CD4-positive, alpha-beta T cell (primary cell): ENCODE results near the gene DHPS. TPM values are rescaled to one million over a fixed set of nuclear protein-coding genes. Genes with fewer than 3 reads are reported as not detected.
A peak's percentile ranks its signal among the peaks of the same experiment; 100 is the strongest.

ENCODE experiments used
- ATAC-seq: fragments of 200-7000 bp; cut with Tn5 transposase; one replicate; pipeline ENCODE4 v1.10.0; 2022; ENCODE audit warnings: mild to moderate bottlenecking; ENCODE audit not compliant: poor library complexity
- CTCF ChIA-PET: fragments of 350-600 bp; sonication (Branson Sonifier 250); formaldehyde crosslinking; loops from one replicate; lab custom pipeline; 2021; ENCODE audit warnings: antibody characterized with exemption, inconsistent platforms; lab: Charles Lee
- POLR2A ChIA-PET: fragments of 350-600 bp; sonication (Branson Sonifier 250); formaldehyde crosslinking; loops from one replicate; lab custom pipeline; 2021; ENCODE audit warnings: antibody characterized with exemption, inconsistent platforms; lab: Charles Lee
- DNase-seq, 14 experiments: peaks; one replicate each; pipeline ENCODE4 v3.0.0-alpha.2; 2013 to 2020; ENCODE audit warnings: mixed read lengths in 2 of 14
- H3K27ac ChIP-seq, 2 donors: one replicate each; pipeline versions ENCODE4 v1.5.1 to v1.7.0; 2013; ENCODE audit warnings: low read length in 2 of 2, low read depth in 1 of 2, mild to moderate bottlenecking in 1 of 2
- H3K27me3 ChIP-seq, 2 experiments: 1 replicate in 1 of 2; 2 replicates in 1 of 2; pipeline versions ENCODE4 v1.6.1 to v1.7.0; 2013; ENCODE audit warnings: low read length in 2 of 2, control low read depth in 1 of 2, mild to moderate bottlenecking in 1 of 2, moderate library complexity in 1 of 2; ENCODE audit not compliant: insufficient read depth in 2 of 2, control insufficient read depth in 1 of 2
- H3K36me3 ChIP-seq: one replicate; pipeline ENCODE4 v1.6.1; 2013; ENCODE audit warnings: low read length, control low read depth; ENCODE audit not compliant: insufficient read depth
- H3K4me1 ChIP-seq: one replicate; pipeline ENCODE4 v1.6.1; 2013; ENCODE audit warnings: low read length, control low read depth; ENCODE audit not compliant: insufficient read depth
- H3K4me3 ChIP-seq: one replicate; pipeline ENCODE4 v1.5.1; 2013; ENCODE audit warnings: mild to moderate bottlenecking, low read length, moderate library complexity
- H3K9me3 ChIP-seq, 2 experiments: 1 replicate in 1 of 2; 2 replicates in 1 of 2; pipeline versions ENCODE4 v1.6.1 to v1.7.0; 2013; ENCODE audit warnings: low read length in 2 of 2, mild to moderate bottlenecking in 2 of 2, control low read depth in 1 of 2, moderate library complexity in 1 of 2; ENCODE audit not compliant: control insufficient read depth in 1 of 2, insufficient read depth in 1 of 2
- H3K27ac Mint-ChIP-seq: one replicate; pipeline ENCODE4 v1.8.0; 2020; ENCODE audit warnings: mixed read lengths
- H3K27me3 Mint-ChIP-seq: one replicate; pipeline ENCODE4 v1.8.0; 2021; ENCODE audit warnings: mixed read lengths
- H3K36me3 Mint-ChIP-seq: one replicate; pipeline ENCODE4 v1.8.0; 2021; ENCODE audit warnings: low read depth, mixed read lengths
- H3K4me1 Mint-ChIP-seq: one replicate; pipeline ENCODE4 v1.8.0; 2021; ENCODE audit warnings: low read depth, mixed read lengths
- H3K4me3 Mint-ChIP-seq: one replicate; pipeline ENCODE4 v1.8.0; 2020; ENCODE audit warnings: mild to moderate bottlenecking, mixed read lengths
- H3K9me3 Mint-ChIP-seq: one replicate; pipeline ENCODE4 v1.8.0; 2020; ENCODE audit warnings: mixed read lengths
- intact Hi-C, 2 experiments: fragments of 100-400 bp; cut with DNase I in 1 of 2; cut with micrococcal nuclease in 1 of 2; formaldehyde crosslinking; loops; one replicate each; pipeline versions ENCODE4 v1.15.1 to v1.9.0; 2023 to 2025; cut with DNase I, micrococcal nuclease
- total RNA-seq, 174 experiments: library from RNA in 2 of 174; stranded (reverse) in 2 of 174; gene quantifications; one replicate each; pipeline ENCODE4 v1.2.3 and lab custom pipeline; 2021 to 2026
- TF ChIP-seq, protein P1 (sequence below): fragments of 200-600 bp; IDR thresholded peaks from one replicate; pipeline ENCODE4 v1.8.0; 2022; ENCODE audit warnings: antibody characterized with exemption, mild to moderate bottlenecking

Gene DHPS
- total RNA-seq, 2 experiments from 2014 or later: 112 to 113 TPM

DNA sequence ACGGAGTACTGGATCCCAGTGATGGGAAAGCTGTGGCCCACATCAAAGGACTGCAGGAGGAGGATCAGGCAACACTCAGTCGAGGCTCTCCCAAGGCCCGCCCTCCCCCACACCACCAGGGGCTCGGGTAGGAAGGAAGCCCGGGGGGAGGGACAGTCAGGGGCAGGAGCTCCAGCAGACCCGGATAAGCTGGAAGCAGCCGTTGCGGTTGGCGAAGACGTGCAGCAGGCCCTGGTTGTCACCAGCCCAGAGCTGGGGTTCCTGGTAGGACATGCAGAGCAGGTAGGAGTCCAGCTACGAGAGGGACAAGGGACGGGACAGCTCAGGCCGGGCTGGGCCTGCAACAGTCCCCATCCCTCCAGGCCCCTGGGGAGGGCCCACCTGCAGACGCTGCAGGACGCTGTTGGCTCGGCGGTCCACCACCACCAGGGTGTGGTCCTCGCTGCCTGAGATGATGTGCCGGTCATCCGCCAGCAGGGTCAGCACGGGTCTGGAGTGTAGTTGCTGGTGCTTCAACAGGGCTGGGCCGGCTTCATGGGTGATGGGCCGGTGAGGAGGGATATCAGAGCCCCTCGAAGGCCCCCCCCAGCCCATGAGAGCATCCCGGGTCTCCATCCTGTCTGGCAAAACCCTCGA lies 8.0 kb upstream of the DHPS start:
- Histone ChIP-seq H3K4me1 (no peaks in the 10 kb centered on the region), H3K9me3 (no peaks in the 10 kb centered on the region), H3K27me3 (no peaks in the 10 kb centered on the region), H3K27ac (no peak overlapping the region), H3K4me3 (no peak overlapping the region), H3K36me3 (peaks cover 2% of the 10 kb centered on the region)
- ChIA-PET CTCF (no interaction called here), POLR2A (no interaction called here)
- H3K36me3 Mint-ChIP-seq: no peaks in the 10 kb centered on the region
- no peaks in the 10 kb centered on the region for H3K27me3 Mint-ChIP-seq
- TF ChIP-seq, protein P1, sequence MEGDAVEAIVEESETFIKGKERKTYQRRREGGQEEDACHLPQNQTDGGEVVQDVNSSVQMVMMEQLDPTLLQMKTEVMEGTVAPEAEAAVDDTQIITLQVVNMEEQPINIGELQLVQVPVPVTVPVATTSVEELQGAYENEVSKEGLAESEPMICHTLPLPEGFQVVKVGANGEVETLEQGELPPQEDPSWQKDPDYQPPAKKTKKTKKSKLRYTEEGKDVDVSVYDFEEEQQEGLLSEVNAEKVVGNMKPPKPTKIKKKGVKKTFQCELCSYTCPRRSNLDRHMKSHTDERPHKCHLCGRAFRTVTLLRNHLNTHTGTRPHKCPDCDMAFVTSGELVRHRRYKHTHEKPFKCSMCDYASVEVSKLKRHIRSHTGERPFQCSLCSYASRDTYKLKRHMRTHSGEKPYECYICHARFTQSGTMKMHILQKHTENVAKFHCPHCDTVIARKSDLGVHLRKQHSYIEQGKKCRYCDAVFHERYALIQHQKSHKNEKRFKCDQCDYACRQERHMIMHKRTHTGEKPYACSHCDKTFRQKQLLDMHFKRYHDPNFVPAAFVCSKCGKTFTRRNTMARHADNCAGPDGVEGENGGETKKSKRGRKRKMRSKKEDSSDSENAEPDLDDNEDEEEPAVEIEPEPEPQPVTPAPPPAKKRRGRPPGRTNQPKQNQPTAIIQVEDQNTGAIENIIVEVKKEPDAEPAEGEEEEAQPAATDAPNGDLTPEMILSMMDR: no peak
- DNase-seq (peak in 1 of 14 experiments; percentile 21), ATAC-seq (no peak)
- no peaks in the 10 kb centered on the region for H3K4me1 Mint-ChIP-seq
- intact Hi-C loops: loop anchor here in 1 of 2 experiments (10.0 kb wide), 1 partner anchor 1185 kb away; the partner anchor contains the start of gene ZNF653
- no peak overlapping the region for H3K4me3 Mint-ChIP-seq
- no peaks in the 10 kb centered on the region for H3K9me3 Mint-ChIP-seq
- H3K27ac Mint-ChIP-seq: no peak overlapping the region

DNA sequence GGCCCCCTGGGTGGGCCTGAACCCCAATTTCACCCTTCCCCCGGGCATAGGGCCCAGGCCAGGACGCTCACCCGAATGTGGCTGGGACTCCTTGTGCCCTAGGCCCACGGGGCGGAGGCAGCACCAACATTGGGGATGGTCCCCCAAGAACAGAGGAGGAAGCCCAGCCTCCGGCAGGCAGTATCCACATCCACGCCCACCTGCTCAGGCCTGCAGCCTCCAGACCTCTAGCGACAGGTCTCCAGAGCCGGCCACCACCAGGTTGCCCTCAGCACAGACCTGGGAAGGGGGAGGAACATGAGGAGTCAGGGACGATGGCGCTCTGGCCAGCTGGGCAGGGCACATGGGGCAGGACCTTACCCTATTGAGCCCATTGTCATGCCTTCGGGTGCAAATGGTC lies 7.3 kb upstream of the DHPS start:
- Histone ChIP-seq H3K4me1 (no peaks in the 10 kb centered on the region), H3K27me3 (no peaks in the 10 kb centered on the region), H3K4me3 (no peak overlapping the region), H3K9me3 (no peaks in the 10 kb centered on the region), H3K27ac (no peak overlapping the region), H3K36me3 (peaks cover 2% of the 10 kb centered on the region)
- TF ChIP-seq, protein P1: no peak
- H3K4me3 Mint-ChIP-seq: no peak overlapping the region
- DNase-seq (no peak), ATAC-seq (no peak)
- H3K4me1 Mint-ChIP-seq: no peaks in the 10 kb centered on the region
- intact Hi-C loops: no loop called here
- ChIA-PET CTCF (no interaction called here), POLR2A (no interaction called here)
- H3K27ac Mint-ChIP-seq: no peak overlapping the region
- H3K27me3 Mint-ChIP-seq: no peaks in the 10 kb centered on the region
- no peaks in the 10 kb centered on the region for H3K36me3 Mint-ChIP-seq
- H3K9me3 Mint-ChIP-seq: no peaks in the 10 kb centered on the region

DNA sequence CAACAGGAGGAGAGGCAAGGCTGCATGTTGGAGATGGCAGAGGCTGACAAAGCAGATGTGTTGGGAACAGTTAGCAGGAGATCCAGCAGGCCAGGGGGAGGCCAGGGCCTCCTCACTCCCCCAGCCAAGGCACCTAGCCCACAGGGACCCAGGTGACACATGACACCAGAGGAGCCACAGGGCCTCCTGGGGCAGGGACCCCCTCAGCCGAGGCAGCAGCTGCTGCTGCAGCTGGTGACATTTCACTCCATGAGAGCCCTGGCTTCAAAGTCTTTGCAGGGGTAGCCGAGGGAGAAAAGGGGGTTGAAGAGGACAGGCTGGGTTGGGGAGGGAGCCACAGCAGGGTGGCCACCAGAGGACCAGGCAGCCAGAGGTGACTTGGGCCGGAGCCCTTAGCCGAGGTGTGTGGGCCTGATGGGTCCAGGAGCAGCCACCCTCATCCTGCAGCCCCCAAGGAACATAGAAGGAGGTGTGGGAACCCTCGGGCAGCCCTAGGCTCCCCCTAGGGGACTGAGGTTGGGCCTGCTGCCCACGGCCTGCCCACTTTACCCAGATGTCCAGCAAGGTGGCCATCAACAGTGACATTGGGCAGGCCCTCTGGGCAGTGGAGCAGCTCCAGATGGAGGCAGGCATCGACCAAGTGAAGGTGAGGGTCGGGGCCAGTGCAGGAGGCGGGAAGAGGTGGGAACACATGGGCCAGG lies 6.0 kb upstream of the DHPS start, which contains the start of gene GNG14:
Gene GNG14, plus strand, starts transcription at position 503 of the 701 bp plus-strand sequence. Its CDS starts 51 bp downstream, at position 554.
- intact Hi-C loops: no loop called here
- POLR2A ChIA-PET: no interaction called here
- no peak within 1 kb of the TSS for H3K27ac Mint-ChIP-seq

More for the DNA sequence above, 6.0 kb upstream of the DHPS start, which contains the start of gene GNG14:
- no peaks in the 10 kb centered on the region for H3K36me3 ChIP-seq
- Mint-ChIP-seq H3K4me1 (no peaks in the 10 kb centered on the region), H3K27me3 (no peaks in the 10 kb centered on the region), H3K36me3 (no peaks in the 10 kb centered on the region), H3K4me3 (no peak within 1 kb of the TSS), H3K9me3 (no peaks in the 10 kb centered on the region)
- DNase-seq: no peak
- no peak within 1 kb of the TSS for H3K27ac ChIP-seq
- no peaks in the 10 kb centered on the region for H3K27me3 ChIP-seq
- CTCF ChIA-PET: no interaction called here
- no peaks in the 10 kb centered on the region for H3K4me1 ChIP-seq
- H3K9me3 ChIP-seq: no peaks in the 10 kb centered on the region
- H3K4me3 ChIP-seq: no peak within 1 kb of the TSS
- ATAC-seq: no peak
- TF ChIP-seq, protein P1: no peak
